HG03280 (cell line): ENCODE results near the gene ELK1.
"Not testable (repeated sequence)": the region's sequence is repeated elsewhere in the genome, so short reads cannot be mapped to it uniquely, and the experiment has no call there.

Experiments
- ATAC-seq: cut with Tn5 transposase; IDR thresholded peaks from one replicate; pipeline ENCODE4 v1.9.1; 2021; ENCODE audit warnings: mild to moderate bottlenecking, moderate library complexity; ENCODE audit not compliant: unreplicated experiment

The ELK1 gene

DNA sequence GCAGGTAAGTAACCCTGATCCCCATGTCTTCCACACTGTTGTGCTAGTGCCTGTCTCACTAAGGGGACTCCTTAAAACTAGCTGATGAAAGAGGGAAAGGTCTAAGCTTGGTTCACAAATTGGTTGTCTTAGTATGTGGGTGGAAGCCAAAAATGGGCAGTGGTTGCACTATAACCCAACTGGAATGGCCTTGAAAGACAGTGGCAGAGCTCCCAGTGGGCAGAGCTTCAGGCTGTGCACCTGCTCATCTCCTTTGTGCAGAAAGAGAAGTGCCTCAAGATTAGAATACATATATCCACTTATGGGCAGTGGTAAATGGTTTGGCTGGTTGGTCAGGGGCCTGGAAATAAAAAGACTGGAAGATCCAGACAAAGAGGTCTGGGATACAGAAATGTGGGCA lies 37.9 kb downstream of the ELK1 start:
- ATAC-seq, result no peak

- ATAC-seq, result no peak
These were observed 38.4 kb downstream of the ELK1 start for GRCh38 chrX:47611926-47612325.

DNA sequence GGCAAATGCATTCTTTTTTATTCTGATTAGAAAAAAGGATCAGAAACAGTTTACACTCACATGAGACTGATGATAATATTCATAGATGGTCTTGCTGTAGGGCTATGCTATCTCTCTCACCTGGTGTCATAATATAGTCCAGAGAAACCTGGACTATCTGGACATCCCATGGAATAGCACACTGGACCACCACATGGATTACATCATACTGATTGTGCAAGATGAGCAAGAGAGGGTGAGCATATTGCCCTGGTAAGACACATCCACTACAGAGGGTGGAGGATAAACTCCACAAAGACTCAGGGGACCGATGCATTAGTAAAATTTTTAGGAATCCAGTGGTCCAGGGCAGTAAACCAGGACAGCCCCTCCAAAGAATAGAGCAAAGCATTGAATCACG lies 38.9 kb downstream of the ELK1 start:
- no peak for ATAC-seq

GRCh38 chrX:47610511-47610910 lies 39.9 kb downstream of the ELK1 start:
- ATAC-seq, result no peak

- no peak for ATAC-seq
These were observed 42.1 kb downstream of the ELK1 start for GRCh38 chrX:47608130-47608810.

GRCh38 chrX:47607091-47607490 lies 43.3 kb downstream of the ELK1 start:
- no peak for ATAC-seq

DNA sequence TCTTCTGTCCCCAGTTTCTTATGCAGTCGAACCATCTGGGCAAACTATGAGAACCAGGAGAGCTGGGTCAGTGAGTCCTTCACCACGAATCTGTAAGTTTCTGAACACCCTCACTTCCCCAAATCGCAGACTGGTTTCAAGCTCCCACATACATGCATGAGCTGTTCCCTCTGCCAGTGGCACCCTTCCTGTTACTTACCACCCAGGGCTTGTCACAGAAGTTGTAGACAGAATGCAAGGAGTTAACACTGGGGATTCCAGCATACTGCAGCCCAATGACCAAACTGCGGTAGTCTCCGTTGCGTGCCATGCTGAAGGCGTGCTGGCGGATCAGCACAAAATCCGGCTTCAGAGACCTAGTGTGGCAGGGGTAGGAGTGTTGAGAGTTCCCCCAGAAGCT lies 45.3 kb downstream of the ELK1 start:
- ATAC-seq, result no peak

DNA sequence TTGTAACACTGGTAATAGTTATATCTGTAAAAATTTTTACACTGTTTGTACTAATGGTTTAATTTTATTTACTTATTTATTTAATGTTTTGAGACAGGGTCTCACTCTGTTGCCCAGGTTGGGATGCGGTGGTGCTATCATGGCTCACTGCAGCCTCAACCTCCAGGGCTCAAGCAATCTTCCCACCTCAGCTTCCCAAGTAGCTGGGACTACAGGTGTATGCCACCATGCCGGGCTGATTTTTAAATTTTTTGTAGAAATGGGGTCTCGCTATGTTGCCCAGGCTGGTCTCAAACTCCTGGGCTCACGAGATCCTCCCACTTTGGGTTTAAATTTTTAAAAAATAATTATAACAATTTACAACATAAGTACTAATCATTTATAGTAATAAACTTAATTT lies 47.2 kb downstream of the ELK1 start:
- ATAC-seq, result not testable (repeated sequence)

DNA sequence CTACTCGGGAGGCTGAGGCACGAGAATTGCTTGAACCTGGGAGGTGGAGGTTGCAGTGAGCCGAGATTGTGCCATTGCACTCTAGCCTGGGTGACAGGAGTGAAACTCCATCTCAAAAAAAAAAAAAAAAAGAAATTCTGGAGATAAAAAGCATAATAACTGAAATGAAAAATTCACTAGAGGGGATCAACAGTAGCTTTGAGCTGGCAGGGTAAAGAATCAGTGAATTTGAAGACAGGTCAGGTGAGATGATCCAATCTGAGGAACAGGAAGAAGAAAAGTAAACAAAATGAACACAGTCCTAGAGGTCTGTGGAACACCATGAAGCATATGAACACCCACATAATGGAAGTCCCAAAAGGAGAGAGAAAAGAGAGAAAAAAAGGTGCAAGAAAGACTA lies 53.1 kb downstream of the ELK1 start:
- no peak for ATAC-seq

DNA sequence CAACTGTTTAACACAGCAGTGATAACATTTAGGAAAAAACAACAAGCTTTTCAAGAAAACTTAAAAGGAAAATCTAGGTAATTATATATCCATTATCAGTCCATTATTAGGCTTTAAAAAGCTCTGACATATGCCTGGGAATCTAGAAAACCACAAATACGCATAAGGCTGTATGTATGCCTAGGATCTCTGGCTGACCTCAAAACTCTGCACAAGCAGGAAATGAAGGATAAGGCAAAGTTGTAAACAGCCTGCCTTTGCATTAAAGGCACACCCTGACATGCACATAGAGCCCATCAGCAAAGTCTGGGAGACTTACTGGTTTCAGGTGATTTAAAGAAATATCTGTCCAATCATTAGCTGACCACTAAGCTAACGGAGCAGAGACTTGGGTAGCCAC lies 54.1 kb downstream of the ELK1 start:
- no peak for ATAC-seq

DNA sequence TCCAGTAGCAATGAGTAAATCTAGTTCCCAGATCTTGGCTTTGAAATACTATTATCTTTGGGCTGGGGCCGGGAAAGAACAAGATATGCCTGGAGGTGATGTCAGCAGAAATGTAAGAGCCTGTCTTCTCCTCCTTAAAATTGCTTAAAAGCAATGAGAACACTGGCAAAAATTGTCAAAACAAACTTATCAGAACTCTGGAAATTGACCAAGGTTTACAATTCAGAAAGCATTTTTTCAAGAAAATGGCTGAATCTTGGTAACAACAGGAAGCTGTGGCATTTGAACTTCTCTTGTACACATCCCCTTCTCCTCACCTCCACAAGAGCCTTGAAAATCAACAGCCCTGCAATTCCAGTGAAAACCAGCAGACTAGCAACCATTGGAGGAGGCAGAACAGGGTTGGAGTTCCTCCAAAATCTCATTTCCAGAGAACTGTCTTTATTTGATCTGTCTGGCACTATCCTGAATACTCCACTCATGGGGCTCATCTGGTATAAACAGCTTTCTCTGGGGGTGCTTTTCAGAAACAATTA lies 54.6 kb downstream of the ELK1 start:
- no peak for ATAC-seq

DNA sequence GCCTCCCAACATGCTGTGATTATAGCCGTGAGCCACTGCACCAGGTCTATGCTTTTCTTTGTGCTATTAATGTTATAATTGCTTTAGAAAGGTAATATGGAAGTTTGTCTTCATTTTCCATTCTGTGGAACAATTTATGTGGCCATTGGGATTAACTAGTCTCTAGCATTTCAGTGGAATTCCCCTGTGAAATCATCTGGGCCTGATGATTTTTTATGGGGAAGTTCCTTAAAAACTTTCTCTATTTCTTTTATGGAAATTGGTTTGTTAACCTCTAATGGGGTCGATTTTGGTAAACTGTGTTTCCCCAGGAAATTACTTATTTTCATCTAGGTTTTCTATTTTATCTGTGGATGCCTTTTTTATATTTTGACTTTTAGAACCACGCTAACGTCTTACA lies 56.8 kb downstream of the ELK1 start:
- no peak for ATAC-seq

DNA sequence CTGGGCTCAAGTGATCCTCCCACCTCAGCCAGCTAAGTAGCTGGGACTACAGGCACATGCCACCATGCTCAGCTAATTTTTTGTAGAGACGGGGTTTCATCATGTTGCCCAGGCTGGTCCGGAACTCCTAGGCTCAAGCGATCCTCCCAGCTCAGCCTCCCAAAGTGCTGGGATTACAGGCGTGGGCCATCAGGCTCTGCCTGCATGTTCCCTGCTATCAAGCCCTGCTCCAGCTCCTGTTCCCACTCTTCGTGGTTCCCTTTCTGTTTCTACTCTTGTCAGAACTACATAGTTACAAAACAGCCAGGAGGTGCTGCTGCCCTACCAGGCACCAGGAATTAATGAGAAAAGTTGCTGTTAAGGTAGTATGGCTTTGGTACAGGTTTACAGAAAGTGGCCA lies 59.4 kb downstream of the ELK1 start:
- no peak for ATAC-seq

DNA sequence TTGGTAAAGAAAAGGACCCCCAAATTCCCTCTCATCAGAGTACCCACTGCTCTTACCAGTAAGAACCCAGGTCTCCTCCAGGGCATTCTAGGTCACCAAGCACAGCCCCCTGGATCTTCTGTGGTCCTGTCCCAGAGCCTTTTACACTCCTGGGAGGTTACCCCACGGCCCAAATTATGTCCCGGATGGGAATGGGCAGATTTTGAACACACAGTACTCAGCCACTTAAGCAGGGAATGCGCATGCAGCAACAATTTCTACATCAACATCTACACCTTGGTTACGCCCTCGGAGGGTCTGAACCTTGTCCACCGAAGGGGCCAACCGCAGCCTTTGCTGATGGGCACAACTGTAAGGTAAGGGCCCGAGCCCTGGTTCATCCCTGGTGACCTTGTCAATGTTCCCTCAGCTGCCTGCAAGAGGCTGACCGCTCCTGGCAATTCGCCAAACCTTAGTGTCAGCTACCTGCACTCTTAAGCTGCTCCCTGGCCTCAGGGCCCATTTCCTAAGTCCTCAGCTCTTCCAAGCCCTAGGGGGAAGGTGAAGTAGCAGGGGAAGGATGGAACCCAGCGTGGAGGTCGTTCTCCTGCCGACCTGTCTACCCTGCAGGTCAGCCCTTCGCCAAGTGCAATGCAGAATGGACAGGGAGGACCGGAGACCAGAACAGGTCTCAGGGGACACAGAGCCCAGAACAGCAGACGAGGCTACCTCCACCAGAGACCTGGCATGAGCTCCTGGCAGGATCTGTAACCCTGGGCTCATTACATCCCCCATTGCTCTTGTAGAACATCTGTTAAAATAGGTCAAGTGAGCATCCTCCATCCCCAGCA lies 62.2 kb downstream of the ELK1 start:
- ATAC-seq, result no peak

GRCh38 chrX:47587091-47587891 lies 63.1 kb downstream of the ELK1 start:
- ATAC-seq, result no peak

DNA sequence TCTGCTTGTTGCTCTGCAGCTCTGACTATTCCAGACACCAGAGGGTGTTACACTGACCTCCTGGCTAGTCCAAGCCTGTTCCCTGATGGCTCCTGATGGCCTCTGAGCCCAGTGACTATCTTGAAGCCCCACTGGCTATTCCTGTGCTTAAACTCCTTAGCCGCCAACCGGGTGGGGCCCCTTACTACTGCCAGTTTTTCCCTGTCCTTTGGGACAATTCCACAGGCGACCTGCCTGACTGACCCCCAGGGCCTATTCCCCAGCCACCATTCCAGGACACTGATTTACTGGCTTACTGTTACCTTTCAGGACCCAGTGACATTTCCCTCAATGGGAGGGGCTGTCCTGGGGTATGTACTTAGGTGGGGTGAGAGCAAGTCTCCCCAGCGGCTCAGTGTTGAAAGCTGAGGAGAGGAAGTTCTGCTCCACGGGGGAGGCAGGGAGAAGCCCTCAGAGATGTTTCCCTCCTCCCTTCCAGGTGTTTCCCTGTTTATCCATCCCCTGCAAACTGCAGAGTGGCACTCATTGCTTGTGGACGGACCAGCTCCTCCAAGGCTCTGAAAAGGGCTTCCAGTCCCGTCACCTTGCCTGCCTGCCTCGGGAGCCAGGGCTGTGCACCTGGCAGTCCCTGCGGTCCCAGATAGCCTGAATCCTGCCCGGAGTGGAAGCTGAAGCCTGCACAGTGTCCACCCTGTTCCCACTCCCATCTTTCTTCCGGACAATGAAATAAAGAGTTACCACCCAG lies 64.1 kb downstream of the ELK1 start:
- no peak for ATAC-seq
